Tibial artery (tissue), 4 donors: Measurements from ENCODE around the gene HPSE.

ENCODE experiments used
- DNase-seq, 2 donors: peaks; one replicate each; pipeline ENCODE4 v3.0.0-alpha.2; 2019
- H3K27ac ChIP-seq, 2 donors: fragments of 200-600 bp; sonication (generic) in 1 of 2; 1 replicate in 1 of 2; 2 replicates in 1 of 2; pipeline ENCODE4 v1.5.1; 2018 to 2019; ENCODE audit warnings: mild to moderate bottlenecking in 1 of 2
- H3K27me3 ChIP-seq, 2 donors: fragments of 200-600 bp; sonication (generic) in 1 of 2; one replicate each; pipeline versions ENCODE4 v1.5.1 to v1.6.0; 2016 to 2019
- H3K36me3 ChIP-seq, 3 donors: fragments of 200-600 bp; sonication (generic) in 2 of 3; one replicate each; pipeline ENCODE4 v1.5.1; 2016 to 2019; ENCODE audit warnings: mild to moderate bottlenecking in 2 of 3
- H3K4me1 ChIP-seq, 4 donors: fragments of 200-600 bp; sonication (generic) in 2 of 4; 1 replicate in 3 of 4; 2 replicates in 1 of 4; pipeline ENCODE4 v1.5.1; 2016 to 2019
- H3K4me3 ChIP-seq, 2 donors: fragments of 200-600 bp; sonication (generic) in 1 of 2; 1 replicate in 1 of 2; 2 replicates in 1 of 2; pipeline ENCODE4 v1.5.1; 2018 to 2019; ENCODE audit warnings: mild to moderate bottlenecking in 2 of 2
- H3K9me3 ChIP-seq, 3 donors: fragments of 200-600 bp; sonication (generic) in 1 of 3; one replicate each; pipeline ENCODE4 v1.5.1; 2016 to 2019
- CTCF ChIP-seq, 2 experiments: fragments of 200-600 bp in 1 of 2; fragments of 450-650 bp in 1 of 2; IDR thresholded peaks; one replicate each; pipeline ENCODE4 v1.5.1; 2017 to 2019; ENCODE audit warnings: antibody characterized with exemption in 2 of 2, mild to moderate bottlenecking in 1 of 2, moderate library complexity in 1 of 2
- intact Hi-C: fragments of 100-400 bp; cut with DNase I; formaldehyde crosslinking; loops from one replicate; pipeline ENCODE4 v1.15.0; 2023; ENCODE audit warnings: low total_unique reads

HPSE gene

GRCh38 chr4:83268491-83268890, 66.2 kb downstream of the HPSE start:
- Histone ChIP-seq H3K36me3 (peaks cover 0 to 14% (median 9%) of the 10 kb centered on the region in 3 donors), H3K27me3 (no peaks in the 10 kb centered on the region), H3K27ac (no peak overlapping the region), H3K9me3 (no peaks in the 10 kb centered on the region), H3K4me1 (no peaks in the 10 kb centered on the region), H3K4me3 (no peak overlapping the region)
- TF ChIP-seq CTCF (IDR thresholded peaks at IDR 0.05), result no peak
- DNase-seq, result no peak
- intact Hi-C loops, result no loop called here

GRCh38 chr4:83267830-83268475, 66.7 kb downstream of the HPSE start:
- Histone ChIP-seq H3K4me1 (no peaks in the 10 kb centered on the region), H3K4me3 (no peak overlapping the region), H3K27me3 (no peaks in the 10 kb centered on the region), H3K9me3 (no peaks in the 10 kb centered on the region), H3K36me3 (peaks cover 0 to 14% (median 9%) of the 10 kb centered on the region in 3 donors), H3K27ac (no peak overlapping the region)
- intact Hi-C loops, result no loop called here
- DNase-seq, result no peak
- no peak for TF ChIP-seq CTCF (IDR thresholded peaks at IDR 0.05)

- intact Hi-C loops, result no loop called here
- Histone ChIP-seq H3K9me3 (no peaks in the 10 kb centered on the region), H3K36me3 (peaks cover 0 to 14% (median 4%) of the 10 kb centered on the region in 3 donors), H3K4me3 (no peak overlapping the region), H3K4me1 (no peaks in the 10 kb centered on the region), H3K27ac (peak overlapping the region in 1 of 2 donors; percentile 11), H3K27me3 (no peaks in the 10 kb centered on the region)
- peak; percentile 59 to 77 for DNase-seq
- no peak for TF ChIP-seq CTCF (IDR thresholded peaks at IDR 0.05)
Measured at GRCh38 chr4:83267121-83267829, 67.4 kb downstream of the HPSE start.

- Histone ChIP-seq H3K27me3 (no peaks in the 10 kb centered on the region), H3K27ac (no peak overlapping the region), H3K4me1 (no peaks in the 10 kb centered on the region), H3K36me3 (peaks cover 0 to 14% (median 4%) of the 10 kb centered on the region in 3 donors), H3K9me3 (no peaks in the 10 kb centered on the region), H3K4me3 (no peak overlapping the region)
- no peak for TF ChIP-seq CTCF (IDR thresholded peaks at IDR 0.05)
- intact Hi-C loops, result no loop called here
- no peak for DNase-seq
Measured at GRCh38 chr4:83266689-83267088, 68.0 kb downstream of the HPSE start.

- intact Hi-C loops, result no loop called here
- H3K27me3 ChIP-seq, result no peaks in the 10 kb centered on the region
- TF ChIP-seq CTCF (IDR thresholded peaks at IDR 0.05), result no peak
- peaks cover 0 to 7% (median 4%) of the 10 kb centered on the region in 3 donors for H3K36me3 ChIP-seq
- H3K27ac ChIP-seq, result no peak overlapping the region
- H3K4me3 ChIP-seq, result no peak overlapping the region
- no peaks in the 10 kb centered on the region for H3K9me3 ChIP-seq
- DNase-seq, result no peak
- H3K4me1 ChIP-seq, result peaks cover 0 to 3% (median 0%) of the 10 kb centered on the region in 4 donors
Measured at GRCh38 chr4:83263106-83263505, 71.5 kb downstream of the HPSE start.
